Fibroblast of skin of left biceps (primary cell): ENCODE results near the gene WSCD1.

Experiments used
- DNase-seq, 2 experiments: peaks; one replicate each; pipeline ENCODE4 v3.0.0-alpha.2; 2013; ENCODE audit warnings: low read depth in 2 of 2

WSCD1 gene

DNA sequence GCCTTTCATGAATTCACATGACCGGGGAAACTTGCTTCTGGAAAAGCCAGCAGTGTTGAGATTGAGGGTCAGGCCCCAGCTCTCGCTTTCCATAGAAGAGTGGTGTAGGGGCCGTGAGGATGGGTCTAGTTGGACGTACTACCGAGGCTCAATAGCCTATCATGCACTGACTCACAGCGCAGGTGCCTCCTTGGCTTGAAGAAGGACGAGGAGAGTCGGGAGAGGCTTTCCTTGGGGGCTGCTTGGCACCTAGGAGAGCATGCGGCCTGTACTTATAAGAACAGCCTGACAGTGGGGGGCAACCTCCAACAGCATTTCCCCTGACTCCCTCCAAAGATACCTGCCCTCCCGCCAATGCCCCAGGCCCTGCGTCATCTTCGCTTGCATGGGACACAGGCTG lies 37.6 kb downstream of the WSCD1 start:
- no peak for DNase-seq

DNA sequence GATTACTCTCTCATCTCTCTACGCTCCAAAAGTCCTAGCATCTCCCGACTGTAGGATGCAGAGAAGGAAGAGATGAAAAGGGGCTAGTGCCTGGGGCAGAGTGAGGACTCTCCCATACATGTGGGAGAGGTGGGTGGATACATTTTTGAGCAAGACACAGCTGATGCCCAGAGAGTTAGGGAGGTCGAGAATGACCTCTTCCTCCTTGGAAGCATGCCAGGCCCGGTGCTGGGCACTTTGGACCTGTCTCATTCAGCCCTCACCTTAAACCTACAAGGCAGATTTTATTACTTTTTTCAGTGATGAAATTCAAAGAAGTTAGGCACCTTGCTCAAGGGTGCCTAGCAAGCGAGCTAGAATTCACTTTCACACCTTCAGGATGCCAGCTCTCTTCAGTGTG lies 38.2 kb downstream of the WSCD1 start:
- DNase-seq, result no peak

DNA sequence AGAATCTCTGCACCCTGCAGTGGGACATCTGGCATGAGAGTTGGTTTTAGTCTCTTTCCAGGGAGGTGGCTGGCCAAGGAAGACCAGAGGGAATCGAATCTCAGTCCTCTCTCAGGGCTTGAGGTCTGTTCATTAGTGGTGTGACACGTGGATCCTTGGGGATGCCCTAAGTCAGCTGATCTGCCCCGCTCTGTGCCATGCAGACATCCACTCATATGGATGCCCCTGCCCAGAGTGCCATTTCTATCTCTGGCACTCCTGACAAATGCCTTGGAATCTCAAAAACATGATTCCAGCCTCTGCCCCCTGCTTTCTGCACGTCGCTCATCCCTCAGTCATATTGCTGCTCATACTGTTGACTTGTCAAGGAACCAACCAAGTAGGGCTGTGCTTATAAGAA lies 38.8 kb downstream of the WSCD1 start:
- no peak for DNase-seq

DNA sequence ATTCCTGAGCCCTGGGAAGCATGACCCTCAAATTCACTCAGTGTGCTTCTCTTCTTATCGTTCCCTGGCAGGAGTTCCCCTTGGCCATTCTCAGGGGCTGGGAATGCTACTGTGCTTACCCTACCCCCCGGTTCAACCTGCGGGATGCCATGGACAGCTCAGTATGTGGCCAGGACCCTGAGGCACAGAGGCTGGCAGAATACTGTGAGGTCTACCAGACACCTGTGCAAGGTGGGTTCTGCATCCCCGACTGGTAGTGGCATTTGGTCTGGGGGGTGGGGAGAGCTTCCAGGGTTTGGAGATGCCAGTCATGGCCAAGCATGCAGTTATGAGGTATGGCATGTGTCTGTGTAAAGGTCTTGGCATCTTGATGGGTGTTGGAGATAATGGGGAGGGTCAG lies 39.4 kb downstream of the WSCD1 start:
- no peak for DNase-seq

DNA sequence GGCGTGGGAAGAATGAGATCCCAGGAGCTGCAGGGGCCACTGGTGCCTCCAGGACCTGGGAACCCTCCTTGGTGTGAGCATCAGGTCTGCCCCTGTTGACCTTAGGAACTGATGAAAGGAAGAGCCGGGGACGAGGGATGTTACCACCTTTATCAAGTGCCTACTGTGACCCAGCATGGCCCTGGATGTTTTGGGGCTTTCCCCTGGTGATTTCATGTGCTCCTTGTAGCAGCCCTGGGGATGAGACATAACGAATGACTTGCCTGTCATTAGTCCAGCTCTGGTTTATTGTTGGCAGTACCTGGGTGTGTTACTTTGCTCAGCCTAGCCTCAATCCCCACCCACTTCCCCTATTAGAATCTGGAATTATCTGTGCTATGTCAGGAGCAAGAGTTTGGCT lies 39.9 kb downstream of the WSCD1 start:
- no peak for DNase-seq

DNA sequence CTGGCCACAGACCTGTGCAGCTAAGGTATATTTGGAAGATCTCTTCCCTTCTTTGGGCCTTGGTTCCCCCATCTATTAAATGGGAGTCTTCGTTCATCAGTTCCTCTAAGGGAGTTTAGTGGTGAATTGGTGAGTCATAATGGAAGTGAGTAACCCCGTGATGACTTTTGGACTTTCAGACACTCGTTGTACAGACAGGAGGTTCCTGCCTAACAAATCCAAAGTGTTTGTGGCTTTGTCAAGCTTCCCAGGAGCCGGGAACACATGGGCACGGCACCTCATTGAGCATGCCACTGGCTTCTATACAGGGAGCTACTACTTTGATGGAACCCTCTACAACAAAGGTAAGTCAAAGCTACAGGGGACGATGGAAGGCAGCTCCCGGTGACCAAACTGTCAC lies 40.4 kb downstream of the WSCD1 start:
- DNase-seq, result no peak

DNA sequence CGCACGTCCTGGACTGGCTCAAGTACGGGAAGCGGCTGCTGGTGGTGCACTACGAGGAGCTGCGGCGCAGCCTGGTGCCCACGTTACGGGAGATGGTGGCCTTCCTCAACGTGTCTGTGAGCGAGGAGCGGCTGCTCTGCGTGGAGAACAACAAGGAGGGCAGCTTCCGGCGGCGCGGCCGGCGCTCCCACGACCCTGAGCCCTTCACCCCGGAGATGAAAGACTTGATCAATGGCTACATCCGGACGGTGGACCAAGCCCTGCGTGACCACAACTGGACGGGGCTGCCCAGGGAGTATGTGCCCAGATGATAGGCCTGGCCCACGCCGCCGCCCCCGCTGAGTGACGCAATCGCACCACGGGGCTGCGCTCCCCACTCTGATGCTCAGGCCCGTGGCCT lies 50.2 kb downstream of the WSCD1 start:
- no peak for DNase-seq

DNA sequence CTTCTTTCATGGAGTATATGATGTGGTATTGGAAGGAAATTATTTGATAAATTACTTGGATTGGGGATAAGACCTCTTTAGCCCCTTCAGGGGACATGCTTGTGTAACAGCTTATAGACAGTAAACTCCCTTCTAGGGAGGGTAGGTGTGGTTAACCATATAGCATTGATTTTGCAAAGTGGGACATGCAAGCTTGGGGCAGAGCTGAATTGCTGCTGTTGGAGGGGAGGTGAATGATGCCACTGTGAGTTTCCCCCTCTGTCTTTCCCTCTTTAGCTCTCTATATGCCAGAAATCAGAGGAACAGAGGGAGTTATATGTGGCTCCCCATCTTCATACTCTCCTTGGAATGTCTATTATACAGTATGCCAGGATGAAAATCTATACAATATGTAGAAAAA lies 54.7 kb downstream of the WSCD1 start:
- DNase-seq, result no peak

DNA sequence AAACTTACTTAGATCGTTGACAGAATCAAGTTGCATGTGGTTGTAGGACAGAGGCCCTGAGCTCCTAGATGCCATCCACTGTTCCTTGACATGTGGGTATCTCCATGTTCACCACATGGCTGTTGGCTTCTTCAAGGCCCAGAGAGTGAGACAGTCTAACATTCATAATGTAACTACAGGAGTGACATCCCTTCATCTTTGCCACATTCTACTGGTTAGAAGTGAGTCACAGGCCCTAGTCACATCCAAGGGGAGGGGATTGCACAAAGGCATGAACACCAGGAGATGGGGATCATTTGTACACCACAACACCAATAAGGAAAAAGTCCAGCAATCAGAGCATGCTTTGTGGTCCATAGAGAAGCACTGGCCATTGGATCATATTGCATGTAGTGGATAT lies 56.6 kb downstream of the WSCD1 start:
- DNase-seq, result no peak

DNA sequence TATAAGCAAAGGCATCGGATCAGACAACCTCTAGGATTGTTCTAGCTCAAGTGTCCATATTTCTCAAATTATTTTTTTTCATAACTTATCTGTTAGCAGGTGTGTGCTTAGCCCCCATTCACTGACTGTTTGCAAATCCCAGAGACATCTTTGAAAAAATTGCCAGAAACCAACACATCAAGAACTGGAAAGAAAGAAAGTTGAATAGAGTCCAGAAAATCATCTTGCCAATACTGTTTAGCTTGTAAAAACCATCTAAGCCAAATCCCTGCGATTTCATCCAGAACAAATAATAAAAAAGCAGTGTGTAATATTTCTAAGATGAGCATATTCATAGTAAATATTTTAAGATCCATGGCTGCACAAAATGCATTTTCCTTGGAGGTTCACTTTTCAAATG lies 64.5 kb downstream of the WSCD1 start:
- no peak for DNase-seq

DNA sequence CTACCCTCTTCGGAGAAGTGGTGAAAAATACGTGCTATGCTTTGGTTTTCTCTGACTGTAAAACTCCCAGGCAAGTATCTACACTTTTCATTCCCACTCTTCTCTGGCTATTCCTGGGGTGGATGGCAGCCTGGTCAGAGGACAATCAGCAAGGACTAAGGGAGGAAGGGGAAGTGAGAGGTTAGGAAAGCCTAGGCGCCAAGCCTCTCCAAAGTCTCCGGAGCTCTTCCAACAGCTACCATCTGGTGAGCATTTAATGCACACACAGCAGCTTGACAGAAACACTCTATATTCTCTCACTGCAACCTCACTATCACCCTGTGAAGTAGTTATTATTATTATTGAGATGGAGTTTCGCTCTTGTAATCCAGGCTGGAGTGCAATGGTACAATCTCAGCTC lies 65.1 kb downstream of the WSCD1 start:
- no peak for DNase-seq

DNA sequence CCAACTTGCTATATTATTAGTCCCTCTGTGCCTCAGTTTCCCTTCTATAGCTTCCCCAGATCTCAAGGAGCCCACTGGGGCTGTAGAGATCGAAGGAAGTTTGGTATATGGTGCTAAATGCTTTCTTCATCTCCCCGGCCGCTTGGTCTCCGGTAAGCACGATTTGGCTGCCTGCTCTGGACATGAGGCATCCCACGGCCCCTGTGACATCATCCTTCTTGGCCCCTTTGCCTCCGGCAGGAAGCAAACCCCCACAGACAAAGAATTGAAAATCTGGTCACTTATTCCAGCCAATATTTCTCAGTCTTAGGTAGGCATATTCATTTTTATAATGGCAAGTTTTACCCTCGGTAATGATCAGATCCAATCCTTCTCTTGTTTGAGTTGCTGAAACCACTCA lies 65.8 kb downstream of the WSCD1 start:
- DNase-seq, result no peak

DNA sequence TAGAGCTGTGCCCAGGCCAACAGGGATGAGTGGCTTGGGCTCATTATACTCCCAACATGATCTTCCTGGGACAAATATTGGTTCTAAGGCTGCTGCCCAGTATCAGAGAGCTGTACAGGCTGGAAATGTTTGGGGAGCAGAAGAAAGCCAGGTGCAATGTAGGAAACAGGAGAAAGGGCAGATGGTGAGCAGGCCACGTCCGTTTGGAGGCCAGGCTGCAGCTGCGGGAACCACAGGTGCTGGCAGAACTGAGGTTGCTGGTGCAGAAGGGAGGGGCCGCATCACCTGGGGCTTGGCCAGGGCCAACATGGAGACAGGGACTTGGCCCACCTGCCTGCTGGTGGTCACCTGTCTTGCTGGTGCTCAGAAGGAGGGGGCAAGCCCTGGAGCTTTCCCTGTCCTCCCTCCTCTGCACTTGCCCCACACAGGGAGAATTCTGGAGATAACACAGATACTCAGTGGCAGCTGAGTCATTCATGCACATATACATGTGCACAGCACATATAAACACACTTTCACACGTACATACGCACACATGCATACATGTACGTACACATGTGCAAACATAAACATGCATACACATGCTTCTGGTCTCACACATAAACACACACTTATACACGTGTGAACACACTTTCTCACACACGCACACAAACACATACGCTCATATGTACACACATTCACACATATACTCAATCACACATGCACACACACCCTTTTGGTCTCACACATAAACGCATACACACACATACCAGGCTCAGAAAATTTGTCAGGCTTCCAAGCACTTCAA lies 67.7 kb downstream of the WSCD1 start:
- DNase-seq, result no peak

DNA sequence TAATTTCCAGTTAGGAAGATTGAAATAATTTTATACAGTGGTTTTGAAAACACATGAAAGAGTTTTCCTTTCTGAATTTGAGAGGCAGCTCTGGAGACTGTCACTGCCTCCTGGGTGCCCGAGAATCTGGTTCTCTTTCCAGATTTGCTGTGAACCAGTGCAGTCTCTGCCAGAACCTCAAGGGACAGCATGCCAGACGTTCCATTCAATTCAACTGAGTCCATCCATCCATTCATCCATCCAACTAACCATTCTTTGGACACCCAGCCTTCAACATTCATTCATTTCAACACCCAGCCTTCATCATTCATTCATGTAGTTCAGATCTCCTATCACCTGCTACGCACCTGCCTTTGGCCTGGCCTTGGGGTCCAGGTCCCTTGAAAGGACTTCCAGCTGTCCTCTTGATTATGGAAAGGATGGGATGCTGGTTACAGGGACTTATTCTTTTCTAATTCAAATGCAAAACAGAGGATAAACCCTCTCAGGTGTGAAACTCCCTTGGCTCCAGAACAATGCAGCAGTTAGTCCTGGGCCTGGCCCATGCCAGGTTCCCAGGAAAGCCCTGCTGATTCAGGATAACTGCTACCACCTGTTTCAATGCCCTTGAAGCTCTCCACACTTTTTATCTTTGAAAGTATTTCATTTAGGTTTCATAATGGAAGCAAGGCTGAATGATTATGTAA lies 68.7 kb downstream of the WSCD1 start:
- DNase-seq, result no peak

DNA sequence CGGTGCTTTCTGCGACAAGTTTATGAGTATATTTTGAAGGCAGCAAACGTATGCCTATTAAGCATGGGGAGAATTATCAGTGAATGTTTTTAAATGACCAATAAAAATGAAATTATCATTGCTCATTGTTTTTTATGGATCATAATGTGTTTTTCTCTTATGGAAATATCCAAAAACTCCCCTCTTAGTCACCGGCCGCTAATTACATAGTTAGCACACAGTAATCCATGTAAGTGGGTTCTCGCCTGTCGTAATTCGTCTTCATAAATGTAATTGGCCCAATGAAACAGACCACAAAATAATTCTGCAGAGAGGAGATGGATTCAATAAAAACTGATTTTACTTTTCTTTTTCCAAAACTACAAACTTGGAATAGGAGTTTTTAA lies 69.3 kb downstream of the WSCD1 start:
- no peak for DNase-seq

DNA sequence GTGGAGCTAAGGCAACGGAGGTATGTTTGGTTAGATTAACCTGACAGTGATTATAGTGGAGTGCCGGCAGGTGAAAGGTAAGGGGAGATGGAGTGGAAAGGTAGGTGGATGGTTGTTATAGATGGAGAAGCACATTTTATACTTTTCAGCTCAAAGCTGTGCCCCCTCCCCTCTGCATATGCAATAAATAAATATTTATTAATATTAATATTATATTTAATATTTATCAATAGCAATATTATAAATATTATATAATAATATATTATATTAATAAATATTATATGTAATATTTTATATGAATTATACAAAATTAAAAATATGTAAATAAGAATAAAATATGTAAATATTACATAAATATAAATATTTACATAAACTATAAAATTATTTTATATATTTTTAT lies 70.0 kb downstream of the WSCD1 start:
- no peak for DNase-seq

DNA sequence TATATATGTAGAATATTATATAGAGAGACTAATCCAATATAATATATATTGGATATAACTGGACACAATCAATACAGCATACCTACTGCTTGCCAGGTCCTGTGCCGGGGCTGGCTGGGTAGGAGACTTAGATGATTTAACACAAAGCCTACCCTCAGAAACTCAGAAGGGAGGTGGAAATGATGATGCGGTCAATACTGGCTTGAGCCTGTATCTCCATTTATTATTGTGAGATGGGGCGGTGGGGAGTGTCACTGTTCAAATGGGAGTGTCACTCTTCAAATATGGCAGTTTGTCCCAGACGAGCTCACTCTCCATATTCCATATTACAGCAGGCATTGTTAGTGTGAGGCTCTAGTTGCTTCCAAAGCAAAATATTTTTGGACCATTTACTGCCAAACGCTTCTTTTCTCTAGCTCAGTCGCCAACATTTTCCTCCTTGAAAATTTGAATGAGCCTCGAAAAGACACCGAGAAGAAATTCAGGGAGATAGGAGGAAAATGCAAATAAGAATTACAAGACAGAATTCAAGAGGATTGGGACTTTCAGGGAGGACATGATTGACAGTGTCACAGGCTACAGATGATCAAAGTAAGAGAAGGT lies 70.7 kb downstream of the WSCD1 start:
- no peak for DNase-seq

DNA sequence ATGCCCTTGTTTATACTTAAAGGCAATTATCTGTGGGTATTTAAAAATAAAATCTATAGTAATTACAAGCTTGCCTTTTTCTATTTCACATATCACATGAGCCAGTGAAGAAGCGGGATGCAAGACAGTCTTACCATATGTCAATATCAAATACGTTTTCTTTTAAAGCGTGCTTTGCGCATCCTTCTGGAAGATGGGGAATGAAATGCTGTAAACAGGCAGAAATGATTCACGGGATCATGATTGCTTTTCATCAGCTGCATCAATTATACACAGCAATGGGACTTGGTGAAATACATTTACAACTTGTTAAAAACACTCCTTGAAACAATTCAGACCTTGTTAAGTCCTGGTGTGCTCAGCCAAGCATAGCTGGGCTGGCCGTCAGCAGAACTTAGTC lies 72.5 kb downstream of the WSCD1 start:
- DNase-seq, result no peak

DNA sequence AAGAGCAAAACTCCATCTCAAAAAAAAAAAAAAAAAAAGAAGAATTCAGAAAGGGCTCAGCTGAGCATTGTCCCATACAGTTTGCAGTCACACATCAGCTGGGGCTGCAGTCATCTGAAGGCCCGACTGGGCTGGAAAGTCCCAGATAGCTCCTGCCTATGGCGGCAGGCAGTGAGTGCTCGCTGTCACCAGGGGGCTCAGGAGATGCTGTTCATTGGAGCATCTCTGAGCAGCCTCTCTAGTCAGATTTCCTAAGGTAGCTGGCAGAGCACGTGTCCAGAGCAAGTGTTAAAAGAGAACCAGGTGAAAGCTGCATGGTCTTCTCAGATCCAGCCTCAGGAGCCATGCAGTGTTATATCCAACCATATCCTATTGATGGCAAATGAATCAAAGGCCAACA lies 75.8 kb downstream of the WSCD1 start:
- DNase-seq, result no peak

DNA sequence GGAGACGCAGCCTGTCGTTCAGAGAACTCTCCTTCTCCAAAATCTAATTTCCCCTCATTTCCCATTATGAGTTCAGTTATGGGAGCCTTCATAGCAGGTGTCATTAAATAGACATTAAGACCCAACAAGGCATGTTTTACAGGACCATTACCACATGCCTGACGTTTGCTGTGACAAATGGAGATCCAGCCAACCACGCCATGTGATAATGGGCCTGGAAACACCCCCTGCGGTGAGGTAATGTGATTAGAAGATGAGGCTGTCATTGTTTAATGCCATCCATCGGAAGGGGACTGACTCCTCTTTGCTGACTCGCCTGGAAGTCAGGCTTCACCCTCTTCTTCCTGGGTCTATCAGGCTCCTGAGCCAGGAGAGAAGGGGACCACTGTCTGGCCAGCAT lies 76.9 kb downstream of the WSCD1 start:
- no peak for DNase-seq

DNA sequence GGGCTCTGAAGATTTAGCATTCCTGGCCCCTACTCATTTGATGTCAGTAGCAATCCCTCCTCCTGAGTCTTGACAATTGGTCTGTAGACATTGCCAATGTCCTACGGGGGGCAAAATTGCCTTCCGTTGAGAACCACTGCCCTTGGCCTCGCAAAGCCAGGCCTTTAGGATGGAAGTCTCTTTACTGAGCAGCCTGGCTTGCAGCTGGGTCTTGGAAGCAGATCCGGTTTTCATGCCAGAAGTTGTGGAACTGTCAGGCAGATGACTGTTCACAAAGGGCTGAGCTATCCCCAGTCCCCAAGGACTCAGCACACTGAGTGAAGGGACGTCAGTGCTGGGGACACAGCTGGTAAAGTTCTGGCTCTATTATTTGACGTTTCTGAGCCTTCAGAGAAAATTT lies 83.2 kb downstream of the WSCD1 start:
- no peak for DNase-seq

DNA sequence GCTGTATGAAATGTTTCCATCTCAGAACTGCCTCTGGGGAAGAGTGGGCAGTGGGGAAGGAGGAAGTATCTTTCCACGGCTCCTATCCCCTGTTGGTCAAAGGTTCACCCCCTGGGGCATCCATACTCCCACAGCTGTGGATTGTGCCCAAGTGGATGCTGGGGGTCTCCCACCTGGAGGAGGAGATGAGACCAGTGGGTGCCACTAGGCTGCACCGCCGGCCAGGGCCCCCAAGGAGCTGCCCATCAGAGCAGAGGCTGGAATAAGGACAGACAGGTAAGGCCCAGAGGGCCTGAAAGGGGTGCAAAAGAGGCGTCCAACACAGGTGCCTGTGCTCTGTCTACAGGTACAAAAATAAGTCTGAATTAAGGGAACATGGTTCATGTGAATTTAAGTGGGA lies 87.5 kb downstream of the WSCD1 start:
- no peak for DNase-seq

DNA sequence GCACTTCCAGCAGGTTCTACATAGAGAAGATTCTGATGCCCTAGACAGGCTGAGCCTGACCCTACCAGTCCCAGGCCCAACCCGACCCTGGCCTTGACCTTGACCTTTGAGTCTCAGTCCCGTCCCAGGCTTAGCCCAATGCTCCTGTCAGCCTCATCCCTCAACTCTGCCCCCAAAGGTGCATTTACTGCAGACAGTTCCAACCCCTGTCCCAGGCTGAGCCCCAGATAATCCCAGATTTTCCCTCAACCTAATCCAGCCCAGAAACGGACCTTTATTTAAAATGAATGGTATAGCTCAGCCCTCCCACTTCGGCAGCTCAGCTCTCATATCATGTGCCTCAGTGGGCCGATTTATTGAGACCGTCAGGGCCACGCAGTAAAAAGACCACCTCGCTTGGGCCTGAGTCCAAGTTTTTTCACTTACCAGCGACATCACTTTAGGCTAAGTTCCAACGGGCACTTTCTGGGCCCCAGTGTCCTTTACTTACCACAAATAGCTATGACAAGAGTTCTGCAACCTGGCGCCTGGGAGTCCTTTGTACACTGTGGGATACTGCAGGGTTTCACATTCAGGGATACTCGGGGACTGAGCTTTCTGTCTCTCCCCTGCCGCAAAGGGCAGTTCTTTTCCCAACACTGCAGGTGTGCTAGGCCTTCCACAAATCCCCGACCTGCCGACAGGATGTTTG lies 89.5 kb downstream of the WSCD1 start:
- DNase-seq, result no peak
